Upper lobe of left lung (tissue), 4 donors: ENCODE data around the gene BRCA1.

ENCODE experiments used
- CTCF ChIP-seq, 6 experiments: fragments of 450-650 bp in 4 of 6; fragments of 200-600 bp in 2 of 6; sonication (generic) in 2 of 6; IDR thresholded peaks; one replicate each; pipeline ENCODE4 v1.5.1; 2016 to 2019; ENCODE audit warnings: antibody characterized with exemption in 6 of 6
- EP300 ChIP-seq, 4 donors: sonication (generic); formaldehyde crosslinking; IDR thresholded peaks; one replicate each; pipeline ENCODE4 v1.5.1; 2017; ENCODE audit warnings: antibody characterized with exemption in 4 of 4, control low read depth in 2 of 4
- POLR2A ChIP-seq, 4 donors: fragments of 450-650 bp; IDR thresholded peaks; one replicate each; pipeline ENCODE4 v1.5.1; 2016 to 2017; ENCODE audit warnings: antibody characterized with exemption in 4 of 4, mild to moderate bottlenecking in 2 of 4

GRCh38 chr17:43013296-43013695, 111.9 kb downstream of the BRCA1 start:
- TF ChIP-seq POLR2A (IDR thresholded peaks at IDR 0.05) (no peak), CTCF (IDR thresholded peaks at IDR 0.05) (no peak), EP300 (IDR thresholded peaks at IDR 0.05) (no peak)
